Calu3 (cell line): ENCODE data around the gene SIGLEC6. TPM values are rescaled to one million over a fixed set of nuclear protein-coding genes. Genes with fewer than 3 reads are reported as not detected.

Experiments
- BruUV-seq: library from RNA; stranded (reverse); fragments of 400-500 nt; replicated peaks from 2 replicates; lab custom pipeline; 2021; lab: Mats Ljungman, UMichigan
- CTCF ChIA-PET: fragments of 300-600 bp; sonication (Branson Sonifier 250); formaldehyde crosslinking; loops from one replicate; lab custom pipeline; 2022; ENCODE audit warnings: antibody characterized with exemption; lab: Charles Lee
- DNase-seq: peaks from one replicate; pipeline ENCODE4 v3.0.0; 2022
- H3K27ac Mint-ChIP-seq: one replicate; pipeline ENCODE4 v1.8.0; 2022; ENCODE audit warnings: mixed read lengths; ENCODE audit not compliant: unreplicated experiment
- H3K27me3 Mint-ChIP-seq: one replicate; pipeline ENCODE4 v1.8.0; 2022; ENCODE audit warnings: mixed read lengths; ENCODE audit not compliant: unreplicated experiment
- H3K36me3 Mint-ChIP-seq: one replicate; pipeline ENCODE4 v1.8.0; 2022; ENCODE audit warnings: mild to moderate bottlenecking, moderate library complexity, mixed read lengths; ENCODE audit not compliant: insufficient read depth, unreplicated experiment
- H3K4me1 Mint-ChIP-seq: one replicate; pipeline ENCODE4 v1.8.0; 2022; ENCODE audit warnings: mild to moderate bottlenecking, low read depth, mixed read lengths; ENCODE audit not compliant: unreplicated experiment
- H3K4me3 Mint-ChIP-seq: one replicate; pipeline ENCODE4 v1.8.0; 2022; ENCODE audit warnings: mild to moderate bottlenecking, low read depth, moderate library complexity, mixed read lengths; ENCODE audit not compliant: unreplicated experiment
- H3K9me3 Mint-ChIP-seq: one replicate; pipeline ENCODE4 v1.8.0; 2022; ENCODE audit warnings: low read depth, mixed read lengths; ENCODE audit not compliant: unreplicated experiment
- CTCF ChIP-seq: fragments of 200-600 bp; IDR thresholded peaks from one replicate; pipeline ENCODE4 v1.8.0; 2022; ENCODE audit warnings: antibody characterized with exemption; ENCODE audit not compliant: unreplicated experiment
- intact Hi-C: fragments of 100-400 bp; cut with micrococcal nuclease; formaldehyde crosslinking; loops from one replicate; pipeline ENCODE4 v1.10.0; 2022; ENCODE audit not compliant: unreplicated experiment
- total RNA-seq: library from RNA; stranded (reverse); gene quantifications from 2 replicates; pipeline ENCODE4 v1.2.3, GENCODE V29; 2022

Gene SIGLEC6
- total RNA-seq, 1 experiment from 2014 or later: not detected

- Mint-ChIP-seq H3K4me1 (peaks cover 21% of the 10 kb centered on the region), H3K36me3 (peaks cover 4% of the 10 kb centered on the region), H3K4me3 (no peak overlapping the region), H3K9me3 (peaks cover 5% of the 10 kb centered on the region), H3K27me3 (peaks cover 27% of the 10 kb centered on the region), H3K27ac (no peak overlapping the region)
- intact Hi-C loops: loop anchor here (10.0 kb wide), 1 partner anchor 95 kb away; the partner anchor contains the start of gene ZNF175
- BruUV-seq: no TSS peak
- CTCF ChIA-PET: no interaction called here
- no peak for DNase-seq
- no peak for TF ChIP-seq CTCF
Observed at GRCh38 chr19:51479531-51480331, 51.7 kb downstream of the SIGLEC6 start.

- Mint-ChIP-seq H3K36me3 (peaks cover 4% of the 10 kb centered on the region), H3K4me1 (peaks cover 30% of the 10 kb centered on the region), H3K27me3 (peaks cover 24% of the 10 kb centered on the region), H3K9me3 (peaks cover 5% of the 10 kb centered on the region), H3K27ac (no peak within 1 kb of the TSS), H3K4me3 (no peak within 1 kb of the TSS)
- BruUV-seq: no TSS peak
- no peak for DNase-seq
- intact Hi-C loops: loop anchor here (10.0 kb wide), 1 partner anchor 96 kb away; the partner anchor contains the start of gene ZNF175
- CTCF ChIA-PET: interaction anchor here (0.6 kb wide), 1 partner anchor 97 kb away, joined by 4 read pairs; no protein-coding TSS in a partner anchor
- no peak for TF ChIP-seq CTCF
Observed at GRCh38 chr19:51478381-51479234, 52.9 kb downstream of the SIGLEC6 start, which contains the start of gene CEACAM18. TSS of gene CEACAM18 (plus strand) at chr19:51478539.

- no peak for TF ChIP-seq CTCF
- intact Hi-C loops: loop anchor here (10.0 kb wide), 1 partner anchor 97 kb away; the partner anchor contains the start of gene ZNF175
- CTCF ChIA-PET: no interaction called here
- H3K4me1 Mint-ChIP-seq: peaks cover 43% of the 10 kb centered on the region
- no peak overlapping the region for H3K4me3 Mint-ChIP-seq
- no peak overlapping the region for H3K27ac Mint-ChIP-seq
- H3K9me3 Mint-ChIP-seq: peaks cover 5% of the 10 kb centered on the region
- peaks cover 15% of the 10 kb centered on the region for H3K27me3 Mint-ChIP-seq
- BruUV-seq: no TSS peak
- peaks cover 4% of the 10 kb centered on the region for H3K36me3 Mint-ChIP-seq
- DNase-seq: no peak
Observed at GRCh38 chr19:51477344-51477743, 54.1 kb downstream of the SIGLEC6 start.

- CTCF ChIA-PET: no interaction called here
- intact Hi-C loops: loop anchor here (10.0 kb wide), 1 partner anchor 99 kb away; the partner anchor contains the start of gene ZNF175
- no peak overlapping the region for H3K27ac Mint-ChIP-seq
Observed at GRCh38 chr19:51476164-51476563, 55.3 kb downstream of the SIGLEC6 start.

More at GRCh38 chr19:51476164-51476563, 55.3 kb downstream of the SIGLEC6 start:
- peaks cover 14% of the 10 kb centered on the region for H3K27me3 Mint-ChIP-seq
- no TSS peak for BruUV-seq
- no peak for DNase-seq
- H3K4me1 Mint-ChIP-seq: peaks cover 44% of the 10 kb centered on the region
- peaks cover 5% of the 10 kb centered on the region for H3K9me3 Mint-ChIP-seq
- no peak for TF ChIP-seq CTCF
- H3K4me3 Mint-ChIP-seq: no peak overlapping the region
- H3K36me3 Mint-ChIP-seq: peaks cover 4% of the 10 kb centered on the region
